H1 (cell line): ENCODE results near the gene METAP1D. TPM values are rescaled to one million over a fixed set of nuclear protein-coding genes. Genes with fewer than 3 reads are reported as not detected.

Source experiments
- ASH2L ChIP-seq: fragments of 200-600, 300-600 bp; sonication (generic); IDR thresholded peaks from one replicate; pipeline ENCODE4 v1.7.1; 2017; ENCODE audit warnings: low read length
- BACH1 ChIP-seq: IDR thresholded peaks from 2 replicates; pipeline ENCODE4 v1.6.1; 2012; ENCODE audit warnings: low read length, improper control_type of control experiment
- BRCA1 ChIP-seq: IDR thresholded peaks from 2 replicates; pipeline ENCODE4 v1.6.1; 2012; ENCODE audit warnings: low read depth, low read length, improper control_type of control experiment
- CBX5 ChIP-seq: fragments of 300-800, 300-1000 bp; sonication (generic); IDR thresholded peaks from 2 replicates; pipeline ENCODE4 v1.7.1; 2016; ENCODE audit warnings: antibody characterized with exemption, low read length, low read depth
- CHD1 ChIP-seq: IDR thresholded peaks from 2 replicates; pipeline ENCODE4 v1.6.1; 2012; ENCODE audit warnings: low read depth, low read length, improper control_type of control experiment
- CHD2 ChIP-seq: IDR thresholded peaks from 2 replicates; pipeline ENCODE4 v1.6.1; 2012; ENCODE audit warnings: low read length, improper control_type of control experiment
- CREB1 ChIP-seq: IDR thresholded peaks from 2 replicates; pipeline ENCODE4 v1.6.1; 2012; ENCODE audit warnings: inconsistent platforms
- E2F6 ChIP-seq: IDR thresholded peaks from 2 replicates; pipeline ENCODE4 v1.6.1; 2012; ENCODE audit warnings: inconsistent platforms
- EGR1 ChIP-seq: IDR thresholded peaks from 2 replicates; pipeline ENCODE4 v1.6.1; 2011; ENCODE audit warnings: low read depth, low read length, borderline replicate concordance
- EP300 ChIP-seq, 2 experiments: IDR thresholded peaks; 1 replicate in 1 of 2; 2 replicates in 1 of 2; pipeline ENCODE4 v1.6.1; 2011 to 2012; ENCODE audit warnings: low read depth in 2 of 2, low read length in 2 of 2, mild to moderate bottlenecking in 2 of 2, borderline replicate concordance in 1 of 2, inconsistent platforms in 1 of 2, moderate library complexity in 1 of 2
- GTF2F1 ChIP-seq: IDR thresholded peaks from 2 replicates; pipeline ENCODE4 v1.6.1; 2012; ENCODE audit warnings: low read depth, low read length, improper control_type of control experiment, borderline replicate concordance
- KDM4A ChIP-seq: IDR thresholded peaks from one replicate; pipeline ENCODE4 v1.7.1; 2012; ENCODE audit warnings: low read depth, mild to moderate bottlenecking, moderate library complexity, low read length, inconsistent platforms; ENCODE audit not compliant: severe bottlenecking
- KDM5A ChIP-seq: fragments of 200-600 bp; IDR thresholded peaks from 2 replicates; pipeline ENCODE4 v1.7.1; 2012; ENCODE audit warnings: mild to moderate bottlenecking, low read length, inconsistent platforms, mixed read lengths
- MAX ChIP-seq: IDR thresholded peaks from 2 replicates; pipeline ENCODE4 v1.6.1; 2012; ENCODE audit warnings: inconsistent platforms
- POLR2AphosphoS5 ChIP-seq: IDR thresholded peaks from 2 replicates; pipeline ENCODE4 v1.6.1; 2011; ENCODE audit warnings: low read depth, low read length
- RAD21 ChIP-seq, 2 experiments: IDR thresholded peaks in 1 of 2; conservative IDR thresholded peaks in 1 of 2; 2 replicates each; pipeline ENCODE4 v1.6.1; 2011; ENCODE audit warnings: low read depth in 2 of 2, low read length in 2 of 2, improper control_type of control experiment in 1 of 2, inconsistent platforms in 1 of 2, mild to moderate bottlenecking in 1 of 2, moderate library complexity in 1 of 2
- RFX5 ChIP-seq: IDR thresholded peaks from 2 replicates; pipeline ENCODE4 v1.6.1; 2011; ENCODE audit warnings: low read depth, low read length, improper control_type of control experiment, borderline replicate concordance
- RNF2 ChIP-seq: fragments of 200-900, 300-1000 bp; sonication (generic); IDR thresholded peaks from 2 replicates; pipeline ENCODE4 v1.7.1; 2016; ENCODE audit warnings: borderline replicate concordance, low read depth, mild to moderate bottlenecking, antibody characterized with exemption, low read length; ENCODE audit not compliant: poor library complexity, severe bottlenecking; ENCODE audit errors: missing control alignments
- SIX5 ChIP-seq: IDR thresholded peaks from 2 replicates; pipeline ENCODE4 v1.6.1; 2011; ENCODE audit warnings: mild to moderate bottlenecking, low read depth, low read length
- SP1 ChIP-seq: IDR thresholded peaks from 2 replicates; pipeline ENCODE4 v1.6.1; 2011; ENCODE audit warnings: low read depth, low read length
- SRF ChIP-seq: IDR thresholded peaks from 2 replicates; pipeline ENCODE4 v1.6.1; 2011; ENCODE audit warnings: mild to moderate bottlenecking, low read depth, low read length, moderate library complexity
- TAF1 ChIP-seq: IDR thresholded peaks from 2 replicates; pipeline ENCODE4 v1.6.1; 2011; ENCODE audit warnings: mild to moderate bottlenecking, low read depth, low read length
- TBP ChIP-seq: IDR thresholded peaks from 2 replicates; pipeline ENCODE4 v1.6.1; 2011; ENCODE audit warnings: low read depth, low read length, improper control_type of control experiment
- TCF12 ChIP-seq: IDR thresholded peaks from 2 replicates; pipeline ENCODE4 v1.6.1; 2011; ENCODE audit warnings: low read depth, mild to moderate bottlenecking, low read length
- TEAD4 ChIP-seq: IDR thresholded peaks from 2 replicates; pipeline ENCODE4 v1.6.1; 2012; ENCODE audit warnings: low read depth, low read length, inconsistent platforms, mixed read lengths
- polyA plus RNA-seq, 7 experiments: library from polyadenylated mRNA; depleted of rRNA in 3 of 7; stranded (reverse) in 5 of 7; unstranded in 2 of 7; fragments of >200 nt in 5 of 7; fragments of 200-250 nt in 2 of 7; gene quantifications; 1 replicate in 5 of 7; 2 replicates in 1 of 7; 4 replicates in 1 of 7; pipeline versions ENCODE4 v1.2.1 to v1.2.3, GENCODE V29; 2011 to 2013; ENCODE audit warnings: missing spikeins in 2 of 7, mixed read lengths in 2 of 7
- total RNA-seq: library from RNA; stranded (reverse); fragmentation: NEBNext Ultra II Directional; extraction: Animal tissue kit (Norgen Biotek cat#: 25700); gene quantifications from 2 replicates; pipeline ENCODE4 v1.2.1, GENCODE V29; 2021

Gene METAP1D
- total and polyA plus RNA-seq, 2 of the 8 experiments (the other 6 are each of a cell fraction or from before 2014, with no cell fraction given), result 3.9 to 6.2 TPM

- TF ChIP-seq RNF2 (no peak), MAX (no peak), GTF2F1 (no peak), ASH2L (no peak), CREB1 (no peak), E2F6 (0 out of 2 replicates have a peak, but pooled peaks have one; percentile 13), KDM4A (peak; percentile 47), RFX5 (no peak), SIX5 (no peak), CBX5 (no peak), TCF12 (no peak), CHD1 (no peak), BRCA1 (peak; percentile 71), KDM5A (no peak), TEAD4 (no peak), SP1 (no peak), RAD21 (IDR thresholded peaks at IDR 0.05 in 1 of 2, conservative IDR thresholded peaks at IDR 0.05 in 1 of 2; ENCODE audit: low read depth in 2 of 2, low read length in 2 of 2) (no peak), TAF1 (no peak), POLR2AphosphoS5 (no peak), BACH1 (no peak), EP300 (IDR thresholded peaks at IDR 0.05; ENCODE audit: borderline replicate concordance in 1 of 2, low read depth in 2 of 2, low read length in 2 of 2) (no peak), EGR1 (no peak), TBP (no peak), CHD2 (peak; percentile 92), SRF (no peak)
Measured at GRCh38 chr2:172085460-172086159, 85.9 kb downstream of the METAP1D start, which contains the start of gene DLX1 (continued).
